Esophagus squamous epithelium (tissue), 5 donors: ENCODE measurements around the gene OR13J1. TPM values are rescaled to one million over a fixed set of nuclear protein-coding genes. Genes with fewer than 3 reads are reported as not detected.

ENCODE experiments used
- DNase-seq: peaks from one replicate; lab custom pipeline; 2025; lab: John Stamatoyannopoulos, UW
- H3K27ac ChIP-seq, 4 donors: fragments of 200-600 bp; sonication (generic); one replicate each; pipeline ENCODE4 v1.5.1; 2016 to 2019; ENCODE audit warnings: mild to moderate bottlenecking in 1 of 4
- H3K27me3 ChIP-seq, 4 donors: fragments of 200-600 bp; sonication (generic); 1 replicate in 3 of 4; 2 replicates in 1 of 4; pipeline versions ENCODE4 v1.5.1 to v1.6.0; 2017 to 2021; ENCODE audit warnings: antibody characterized with exemption in 1 of 4
- H3K36me3 ChIP-seq, 3 donors: fragments of 200-600 bp; sonication (generic); one replicate each; pipeline ENCODE4 v1.5.1; 2016 to 2019
- H3K4me1 ChIP-seq, 3 donors: fragments of 200-600 bp; sonication (generic); one replicate each; pipeline ENCODE4 v1.5.1; 2017 to 2019
- H3K4me3 ChIP-seq, 4 donors: fragments of 200-600 bp; sonication (generic); 1 replicate in 3 of 4; 2 replicates in 1 of 4; pipeline ENCODE4 v1.5.1; 2016 to 2019; ENCODE audit warnings: mild to moderate bottlenecking in 2 of 4, moderate library complexity in 1 of 4
- H3K9me3 ChIP-seq, 3 donors: fragments of 200-600 bp; sonication (generic); one replicate each; pipeline ENCODE4 v1.5.1; 2016 to 2019
- POLR2A ChIP-seq, 4 donors: fragments of 450-650 bp; IDR thresholded peaks; one replicate each; pipeline ENCODE4 v1.6.1; 2017; ENCODE audit warnings: antibody characterized with exemption in 4 of 4, mild to moderate bottlenecking in 4 of 4, moderate library complexity in 3 of 4
- WGBS, 2 donors: methylation state at CpG; one replicate each; pipeline ENCODE4 v1.1.5; 2018; 5-methylcytosine and 5-hydroxymethylcytosine counted together
- intact Hi-C: fragments of 100-400 bp; cut with DNase I; formaldehyde crosslinking; loops from one replicate; pipeline ENCODE4 v1.15.0; 2022
- total RNA-seq, 4 donors: library from RNA; depleted of rRNA; stranded (reverse); fragments of >200 nt; gene quantifications; one replicate each; pipeline ENCODE4 v1.1.0, GENCODE V29; 2016
- TF ChIP-seq, protein P1 (sequence below), 6 experiments: fragments of 450-650 bp in 4 of 6; fragments of 200-600 bp in 2 of 6; sonication (generic) in 2 of 6; IDR thresholded peaks; one replicate each; pipeline ENCODE4 v1.5.1; 2016 to 2019; ENCODE audit warnings: antibody characterized with exemption in 6 of 6, mild to moderate bottlenecking in 4 of 6, moderate library complexity in 4 of 6
- donor health status: DM: yes; HTN: yes; CAD: no.

OR13J1 gene
- total RNA-seq, 4 donors from 2014 or later: not detected

DNA sequence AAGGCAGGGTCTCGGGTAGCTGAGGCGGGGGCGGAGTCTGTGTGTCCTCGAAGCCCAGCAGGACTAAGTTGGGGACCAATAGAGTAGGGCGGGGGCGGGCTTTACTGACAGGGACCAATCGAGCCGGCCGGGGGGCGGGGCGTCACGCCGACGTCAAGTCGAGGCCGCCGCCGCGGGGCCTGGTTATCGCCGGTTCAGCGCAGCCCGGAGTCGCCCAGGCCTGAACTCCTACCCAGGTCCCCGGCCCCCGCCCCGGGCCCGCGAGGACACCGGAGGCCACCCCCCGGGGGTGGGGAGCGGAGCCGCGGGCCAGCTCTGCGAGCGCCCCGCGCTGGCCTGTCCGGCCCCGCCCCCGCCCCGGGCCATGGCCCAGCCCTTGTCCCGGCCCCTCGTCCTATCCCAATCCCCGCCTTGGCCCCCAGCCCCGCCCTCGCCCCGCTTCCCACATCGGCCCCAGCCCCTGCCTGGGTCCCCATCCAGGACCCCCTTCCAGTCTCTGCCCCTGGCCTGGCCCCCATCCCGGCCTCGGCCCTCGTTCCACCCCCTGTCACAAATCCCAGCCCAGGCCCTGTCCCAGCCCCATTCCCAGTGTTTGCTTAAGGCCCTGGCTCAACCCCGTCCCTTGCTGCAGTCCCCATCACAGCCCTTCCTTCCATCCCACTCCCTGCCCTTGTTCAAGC, 41.0 kb downstream of the OR13J1 start, which contains the start of gene TMEM8B:
TMEM8B (plus strand) TSS at position 145 of the 680 bp plus-strand sequence; CDS start at position 365, 220 bp downstream.
- TF ChIP-seq POLR2A (IDR thresholded peaks at IDR 0.05): peak in 2 of 4 donors; percentile 33 to 62
- TF ChIP-seq, protein P1, sequence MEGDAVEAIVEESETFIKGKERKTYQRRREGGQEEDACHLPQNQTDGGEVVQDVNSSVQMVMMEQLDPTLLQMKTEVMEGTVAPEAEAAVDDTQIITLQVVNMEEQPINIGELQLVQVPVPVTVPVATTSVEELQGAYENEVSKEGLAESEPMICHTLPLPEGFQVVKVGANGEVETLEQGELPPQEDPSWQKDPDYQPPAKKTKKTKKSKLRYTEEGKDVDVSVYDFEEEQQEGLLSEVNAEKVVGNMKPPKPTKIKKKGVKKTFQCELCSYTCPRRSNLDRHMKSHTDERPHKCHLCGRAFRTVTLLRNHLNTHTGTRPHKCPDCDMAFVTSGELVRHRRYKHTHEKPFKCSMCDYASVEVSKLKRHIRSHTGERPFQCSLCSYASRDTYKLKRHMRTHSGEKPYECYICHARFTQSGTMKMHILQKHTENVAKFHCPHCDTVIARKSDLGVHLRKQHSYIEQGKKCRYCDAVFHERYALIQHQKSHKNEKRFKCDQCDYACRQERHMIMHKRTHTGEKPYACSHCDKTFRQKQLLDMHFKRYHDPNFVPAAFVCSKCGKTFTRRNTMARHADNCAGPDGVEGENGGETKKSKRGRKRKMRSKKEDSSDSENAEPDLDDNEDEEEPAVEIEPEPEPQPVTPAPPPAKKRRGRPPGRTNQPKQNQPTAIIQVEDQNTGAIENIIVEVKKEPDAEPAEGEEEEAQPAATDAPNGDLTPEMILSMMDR (IDR thresholded peaks at IDR 0.05): no peak
- H3K27ac ChIP-seq: peak within 1 kb of the TSS; percentile 79 to 99 (median 90)
- no peaks in the 10 kb centered on the region for H3K36me3 ChIP-seq
- intact Hi-C loops: no loop called here
- WGBS, 2 donors: 1 to 3% methylated on average over 2 to 7 of the region's 53 CpGs
- no peaks in the 10 kb centered on the region for H3K27me3 ChIP-seq
- H3K4me3 ChIP-seq: peak within 1 kb of the TSS; percentile 55 to 94 (median 80)
- peaks cover 16 to 68% (median 18%) of the 10 kb centered on the region in 3 donors for H3K4me1 ChIP-seq
- peak; percentile 89 for DNase-seq
- H3K9me3 ChIP-seq: no peaks in the 10 kb centered on the region

DNA sequence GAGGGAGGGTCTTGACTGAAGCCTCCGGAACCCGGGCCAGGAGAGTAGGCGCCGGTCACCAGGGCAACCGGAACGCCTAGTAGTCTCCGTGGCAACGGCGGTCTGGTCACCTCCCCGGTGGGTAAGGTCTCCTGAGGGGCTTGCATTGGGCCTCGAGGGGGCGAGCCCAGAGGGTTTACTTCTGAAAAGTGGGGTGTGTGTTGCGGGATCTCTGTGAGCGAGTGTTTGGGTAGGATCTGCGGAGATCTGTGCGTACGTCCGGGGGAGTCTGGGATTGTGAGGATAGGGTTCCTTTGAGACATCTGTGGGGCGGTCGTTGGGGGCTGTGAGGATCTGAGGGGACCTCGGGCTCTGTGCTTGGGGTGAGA, 41.5 kb downstream of the OR13J1 start, which contains the start of gene FAM221B:
FAM221B (minus strand) TSS at position 17 of the 368 bp plus-strand sequence. CDS start 2,571 bp downstream, outside the sequence.
- no peaks in the 10 kb centered on the region for H3K9me3 ChIP-seq
- WGBS, 2 donors: 0 to 2% methylated on average over 8 to 15 of the region's 21 CpGs
- H3K27me3 ChIP-seq: no peaks in the 10 kb centered on the region
- peak within 1 kb of the TSS; percentile 79 to 99 (median 90) for H3K27ac ChIP-seq
- no peak for DNase-seq
- peak within 1 kb of the TSS; percentile 55 to 94 (median 80) for H3K4me3 ChIP-seq
- TF ChIP-seq, protein P1 (IDR thresholded peaks at IDR 0.05): no peak
- no peak for TF ChIP-seq POLR2A (IDR thresholded peaks at IDR 0.05)
- peaks cover 14 to 68% (median 18%) of the 10 kb centered on the region in 3 donors for H3K4me1 ChIP-seq
- intact Hi-C loops: no loop called here
- no peaks in the 10 kb centered on the region for H3K36me3 ChIP-seq

DNA sequence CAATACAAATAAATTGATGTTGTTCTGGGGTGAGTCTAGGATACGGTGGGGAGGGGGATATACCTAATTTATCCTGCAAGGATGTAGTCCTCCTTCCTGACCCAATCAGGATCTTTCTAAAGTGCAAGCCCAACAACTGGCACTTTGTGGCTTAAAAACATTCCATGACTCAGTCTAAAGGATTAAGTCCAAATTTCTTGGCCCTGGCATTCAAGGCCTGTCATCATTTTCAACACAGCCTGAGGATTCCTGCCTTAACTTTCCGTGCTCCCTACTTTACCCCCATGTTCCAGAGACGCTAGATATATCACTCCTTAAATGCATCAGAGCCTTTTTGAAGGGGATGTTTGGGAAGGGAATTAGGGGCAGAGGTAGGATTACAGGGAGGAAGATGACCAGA, 42.7 kb downstream of the OR13J1 start:
- no peak for DNase-seq
- TF ChIP-seq POLR2A (IDR thresholded peaks at IDR 0.05): no peak
- TF ChIP-seq, protein P1 (IDR thresholded peaks at IDR 0.05): no peak
- no peak overlapping the region for H3K4me3 ChIP-seq
- H3K9me3 ChIP-seq: no peaks in the 10 kb centered on the region
- 37 to 60% methylated on average over 3 of the region's 3 CpGs for WGBS, 2 donors
- no peaks in the 10 kb centered on the region for H3K27me3 ChIP-seq
- H3K36me3 ChIP-seq: no peaks in the 10 kb centered on the region
- H3K27ac ChIP-seq: peak overlapping the region in 3 of 4 donors; percentile 7 to 99 (median 96)
- intact Hi-C loops: no loop called here
- peaks cover 9 to 57% (median 12%) of the 10 kb centered on the region in 3 donors for H3K4me1 ChIP-seq

DNA sequence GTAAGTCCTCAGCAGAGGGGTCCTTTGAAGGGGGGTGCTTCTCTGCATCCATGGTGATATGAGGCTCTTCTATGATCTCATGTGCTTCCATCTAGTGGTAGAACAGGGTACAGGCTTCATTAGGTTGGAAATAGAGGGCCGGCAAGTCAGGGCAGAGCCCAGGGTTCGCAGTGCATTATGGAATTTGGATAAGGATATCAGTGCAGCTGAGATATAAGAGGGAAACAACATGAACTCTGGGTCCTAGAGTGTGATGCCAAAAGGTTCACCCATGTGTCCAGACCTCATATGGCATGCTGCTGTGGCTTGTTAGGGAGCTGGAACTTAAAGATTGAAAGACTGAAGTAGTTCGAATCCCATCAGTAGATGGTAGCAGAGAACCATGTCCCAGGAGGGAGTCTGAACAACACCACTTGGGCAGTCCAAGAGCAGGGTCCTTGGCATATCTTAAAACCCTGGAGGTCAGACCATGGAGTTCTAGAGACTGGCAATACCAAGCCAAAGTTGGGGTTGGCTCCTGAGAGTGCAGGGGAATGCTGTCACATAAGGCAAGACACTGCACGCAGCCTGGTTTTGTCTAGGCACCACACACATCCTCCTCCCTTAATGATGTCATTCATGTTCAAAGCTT, 44.0 kb downstream of the OR13J1 start:
- no peak overlapping the region for H3K27ac ChIP-seq
- peaks cover 6 to 49% (median 12%) of the 10 kb centered on the region in 3 donors for H3K4me1 ChIP-seq
- H3K4me3 ChIP-seq: no peak overlapping the region
- no peaks in the 10 kb centered on the region for H3K27me3 ChIP-seq
- no peak for DNase-seq
- H3K36me3 ChIP-seq: no peaks in the 10 kb centered on the region
- H3K9me3 ChIP-seq: no peaks in the 10 kb centered on the region
- WGBS, 2 donors: 17 to 19% methylated on average over 4 of the region's 4 CpGs
- intact Hi-C loops: no loop called here
- TF ChIP-seq, protein P1 (IDR thresholded peaks at IDR 0.05): peak; percentile 71 to 86 (median 81)
- TF ChIP-seq POLR2A (IDR thresholded peaks at IDR 0.05): no peak

DNA sequence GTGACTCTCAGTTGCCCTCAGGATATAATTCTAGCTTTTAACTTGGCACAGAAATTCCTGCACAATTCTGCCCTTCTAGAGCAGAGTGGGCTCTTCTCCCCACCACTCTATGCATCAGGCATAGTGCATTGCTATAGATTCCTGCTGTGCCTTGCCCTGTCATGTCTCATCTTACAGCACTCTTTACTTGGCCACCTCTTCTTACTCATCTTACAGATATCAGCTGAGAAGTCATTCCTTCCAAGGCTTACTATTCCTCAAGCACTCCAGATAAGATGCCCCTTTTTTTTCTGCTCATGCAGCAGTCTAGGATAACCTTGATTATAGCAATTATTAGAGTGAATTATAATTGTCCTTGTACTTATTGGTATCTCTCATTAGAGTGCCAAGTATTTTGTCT, 47.3 kb downstream of the OR13J1 start:
- H3K27me3 ChIP-seq: no peaks in the 10 kb centered on the region
- no peak for DNase-seq
- H3K4me1 ChIP-seq: peaks cover 0 to 22% (median 0%) of the 10 kb centered on the region in 3 donors
- no peaks in the 10 kb centered on the region for H3K36me3 ChIP-seq
- TF ChIP-seq, protein P1 (IDR thresholded peaks at IDR 0.05): no peak
- TF ChIP-seq POLR2A (IDR thresholded peaks at IDR 0.05): no peak
- H3K27ac ChIP-seq: no peak overlapping the region
- H3K9me3 ChIP-seq: no peaks in the 10 kb centered on the region
- intact Hi-C loops: no loop called here
- H3K4me3 ChIP-seq: no peak overlapping the region
